GM12891 (cell line): Measurements from ENCODE around the gene EIF5A.

Experiments
- PAX5 ChIP-seq: IDR thresholded peaks from 2 replicates; pipeline ENCODE4 v1.6.1; 2011; ENCODE audit warnings: low read length, moderate library complexity, mild to moderate bottlenecking; ENCODE audit not compliant: insufficient read depth, severe bottlenecking
- POLR2A ChIP-seq: IDR thresholded peaks from 2 replicates; pipeline ENCODE4 v1.6.1; 2011; ENCODE audit warnings: low read depth, low read length, control low read depth
- POLR2AphosphoS5 ChIP-seq: IDR thresholded peaks from 2 replicates; pipeline ENCODE4 v1.6.1; 2011; ENCODE audit warnings: low read depth, low read length, control low read depth
- POU2F2 ChIP-seq: IDR thresholded peaks from 2 replicates; pipeline ENCODE4 v1.6.1; 2011; ENCODE audit warnings: low read depth, mild to moderate bottlenecking, control low read depth, low read length, moderate library complexity
- SPI1 ChIP-seq: IDR thresholded peaks from 2 replicates; pipeline ENCODE4 v1.6.1; 2011; ENCODE audit warnings: low read depth, low read length, control low read depth
- TAF1 ChIP-seq: IDR thresholded peaks from 2 replicates; pipeline ENCODE4 v1.6.1; 2011; ENCODE audit warnings: low read depth, low read length, control low read depth

DNA sequence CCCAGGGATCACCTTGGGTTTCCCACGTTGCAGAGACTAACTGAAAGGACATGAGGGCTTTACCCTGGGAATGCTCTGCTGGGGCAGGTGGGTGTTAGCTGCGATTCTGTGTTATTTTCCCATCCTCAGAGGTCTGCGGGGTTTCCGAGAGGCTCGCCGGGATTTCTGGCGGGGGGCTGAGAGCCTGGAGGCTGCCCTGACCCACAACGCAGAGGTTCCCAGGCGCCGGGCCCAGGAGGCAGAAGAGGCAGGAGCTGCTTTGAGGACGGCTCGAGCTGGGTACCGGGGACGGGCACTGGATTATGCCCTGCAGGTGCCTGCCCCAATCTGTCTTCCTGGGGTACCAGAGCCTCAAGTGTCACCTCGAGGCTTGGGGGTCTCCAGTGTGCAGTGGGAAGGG is 35.8 kb downstream of the EIF5A start:
- TF ChIP-seq POLR2A (no peak), TAF1 (no peak), POU2F2 (no peak), SPI1 (no peak), POLR2AphosphoS5 (no peak), PAX5 (no peak)
